Esophagus muscularis mucosa (tissue), 4 donors: Measurements from ENCODE around the gene NOX4.

Experiments used
- CTCF ChIP-seq, 3 experiments: fragments of 200-600 bp in 2 of 3; fragments of 450-650 bp in 1 of 3; sonication (generic) in 2 of 3; IDR thresholded peaks; one replicate each; pipeline ENCODE4 v1.5.1; 2017 to 2019; ENCODE audit warnings: antibody characterized with exemption in 3 of 3, mild to moderate bottlenecking in 2 of 3, moderate library complexity in 1 of 3
- EP300 ChIP-seq: sonication (generic); formaldehyde crosslinking; IDR thresholded peaks from one replicate; pipeline ENCODE4 v1.6.1; 2017; ENCODE audit warnings: antibody characterized with exemption
- POLR2A ChIP-seq: fragments of 450-650 bp; IDR thresholded peaks from one replicate; pipeline ENCODE4 v1.6.1; 2017; ENCODE audit warnings: antibody characterized with exemption, moderate library complexity, mild to moderate bottlenecking, low read depth
- POLR2AphosphoS5 ChIP-seq, 2 donors: sonication (generic); formaldehyde crosslinking; IDR thresholded peaks; one replicate each; pipeline ENCODE4 v1.6.1; 2017; ENCODE audit warnings: antibody characterized with exemption in 2 of 2

- TF ChIP-seq POLR2AphosphoS5 (IDR thresholded peaks at IDR 0.05) = no peak
- no peak for TF ChIP-seq CTCF (IDR thresholded peaks at IDR 0.05)
- no peak for TF ChIP-seq POLR2A
- no peak for TF ChIP-seq EP300
Observed at GRCh38 chr11:89463266-89463780, 27.9 kb downstream of the NOX4 start.
